Psoas muscle (tissue), 8 donors: Measurements from ENCODE around the gene RFX6. TPM values are rescaled to one million over a fixed set of nuclear protein-coding genes. Genes with fewer than 3 reads are reported as not detected.

ENCODE experiments used
- ATAC-seq, 4 donors: fragments of 200-7000 bp; cut with Tn5 transposase; one replicate each; pipeline ENCODE4 v1.9.1; 2020; ENCODE audit warnings: moderate library complexity in 3 of 4, mild to moderate bottlenecking in 2 of 4
- DNase-seq, 2 donors: peaks; one replicate each; pipeline ENCODE4 v3.0.0-alpha.2; 2020
- H3K27ac ChIP-seq: fragments of 200-600 bp; one replicate; pipeline ENCODE4 v1.8.0; 2022
- H3K27me3 ChIP-seq, 3 donors: fragments of 200-600 bp in 1 of 3; one replicate each; pipeline versions ENCODE4 v1.6.1 to v1.8.0; 2013 to 2022; ENCODE audit warnings: low read length in 2 of 3, mild to moderate bottlenecking in 2 of 3, moderate library complexity in 1 of 3; ENCODE audit not compliant: insufficient read depth in 3 of 3
- H3K36me3 ChIP-seq, 2 donors: fragments of 200-600 bp in 1 of 2; one replicate each; pipeline versions ENCODE4 v1.6.1 to v1.8.0; 2013 to 2022; ENCODE audit warnings: low read depth in 1 of 2, mild to moderate bottlenecking in 1 of 2, moderate library complexity in 1 of 2; ENCODE audit not compliant: insufficient read depth in 1 of 2
- H3K4me1 ChIP-seq: fragments of 200-600 bp; one replicate; pipeline ENCODE4 v1.8.0; 2022
- H3K4me3 ChIP-seq: fragments of 200-600 bp; one replicate; pipeline ENCODE4 v1.8.0; 2022; ENCODE audit warnings: mild to moderate bottlenecking
- H3K9me3 ChIP-seq: fragments of 200-600 bp; one replicate; pipeline ENCODE4 v1.8.0; 2022
- CTCF ChIP-seq: fragments of 200-600 bp; IDR thresholded peaks from one replicate; pipeline ENCODE4 v1.8.0; 2022; ENCODE audit warnings: antibody characterized with exemption
- WGBS, 3 donors: extraction: QIAGEN DNeasy Blood & Tissue Kit; methylation state at CpG; one replicate each; pipeline versions ENCODE4 v1.1.6 to v1.1.7; 2013; 5-methylcytosine and 5-hydroxymethylcytosine counted together
- intact Hi-C, 2 donors: fragments of 100-400 bp; cut with DNase I; formaldehyde crosslinking; loops; one replicate each; pipeline versions ENCODE4 v1.11.0 to v1.14.2; 2022
- polyA plus RNA-seq, 3 donors: library from polyadenylated mRNA; stranded (reverse); fragments of 200-250 nt; gene quantifications; one replicate each; pipeline ENCODE4 v1.2.3, GENCODE V29; 2013
- total RNA-seq, 4 donors: library from RNA; stranded (reverse); fragmentation: NEBNext Ultra II Directional in 2 of 4; extraction: Animal tissue kit (Norgen Biotek cat#: 25700) in 2 of 4; gene quantifications; one replicate each; pipeline versions ENCODE4 v1.2.1 to v1.2.4, GENCODE V29; 2021 to 2023
- donor health status: healthy with polysubstance abuse.
- donor health status: DM: no; HTN: no; CAD: no; lungs with moderate emphysema.
- donor health status: Bipolar disorder and iron deficiency.
- donor health status: healthy.
- donor health status: DM: yes; HTN: yes; CAD: no.
- donor health status: DM: no; HTN: no; CAD: no.
- donor health status: DM: no; HTN: no; CAD: no.
- donor health status: DM: yes; HTN: yes; CAD: no.

RFX6 gene
- total and polyA plus RNA-seq, 7 donors = not detected

GRCh38 chr6:116966675-116967576, 89.9 kb downstream of the RFX6 start:
- no peak for DNase-seq
- Histone ChIP-seq H3K4me1 (no peaks in the 10 kb centered on the region), H3K9me3 (no peaks in the 10 kb centered on the region), H3K36me3 (no peaks in the 10 kb centered on the region), H3K4me3 (no peak overlapping the region), H3K27ac (no peak overlapping the region), H3K27me3 (no peaks in the 10 kb centered on the region)
- ATAC-seq = no peak
- no peak for TF ChIP-seq CTCF
- intact Hi-C loops = loop anchor here (5.0 to 10.0 kb wide), 3 partner anchors 220 to 752 kb away; partner anchors contain the start of gene GOPC (in 1 of the 2)
- WGBS, 3 donors = 76 to 80% (median 76%) methylated on average over 6 of the region's 6 CpGs

- intact Hi-C loops = loop anchor here (2.0 to 10.0 kb wide), 4 partner anchors 191 to 755 kb away; partner anchors contain the start of gene GOPC (in 1 of the 2)
- TF ChIP-seq CTCF = peak; percentile 70
- Histone ChIP-seq H3K27ac (no peak overlapping the region), H3K9me3 (no peaks in the 10 kb centered on the region), H3K36me3 (no peaks in the 10 kb centered on the region), H3K4me1 (peaks cover 16% of the 10 kb centered on the region), H3K27me3 (no peaks in the 10 kb centered on the region), H3K4me3 (no peak overlapping the region)
- 43 to 49% (median 49%) methylated on average over 5 of the region's 5 CpGs for WGBS, 3 donors
- ATAC-seq (peak in 3 of 4 donors; percentile 18 to 71 (median 69)), DNase-seq (no peak)
These were observed 92.3 kb downstream of the RFX6 start for GRCh38 chr6:116969211-116969863.

- H3K9me3 ChIP-seq = no peaks in the 10 kb centered on the region
These were observed 94.9 kb downstream of the RFX6 start for GRCh38 chr6:116971959-116972358.

DNA sequence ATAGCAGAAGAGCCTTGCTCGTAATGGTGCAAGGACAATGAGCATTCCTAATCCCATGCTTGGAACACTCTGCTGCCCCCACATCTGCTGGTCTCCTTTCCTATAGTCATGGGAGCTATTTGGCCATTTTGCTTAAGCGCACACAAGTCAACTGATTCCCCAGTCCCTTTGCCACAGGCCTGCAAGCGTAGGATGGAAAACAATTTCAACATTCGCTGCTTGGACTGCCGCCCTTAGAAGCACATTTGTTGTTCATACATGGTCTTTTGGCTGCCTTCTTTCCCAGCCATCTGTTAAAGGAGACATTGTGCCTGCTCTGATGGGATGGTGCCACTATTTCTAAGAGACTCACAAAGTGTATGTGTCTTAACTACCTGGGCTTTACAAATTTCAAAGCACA, 96.9 kb downstream of the RFX6 start:
- DNase-seq = peak; percentile 37 to 72

More at GRCh38 chr6:116971959-116972358, 94.9 kb downstream of the RFX6 start:
- H3K27ac ChIP-seq = no peak overlapping the region
- TF ChIP-seq CTCF = peak; percentile 68
- intact Hi-C loops = loop anchor here (2.0 to 10.0 kb wide), 4 partner anchors 193 to 345 kb away; partner anchors contain the start of gene VGLL2 (in 1 of the 2)
- no peaks in the 10 kb centered on the region for H3K36me3 ChIP-seq
- no peak overlapping the region for H3K4me3 ChIP-seq
- WGBS, 3 donors = 0 to 4% (median 4%) methylated on average over 1 of the region's 1 CpG
- H3K27me3 ChIP-seq = no peaks in the 10 kb centered on the region
- DNase-seq = no peak
- ATAC-seq = peak in 1 of 4 donors; percentile 41
- peaks cover 30% of the 10 kb centered on the region for H3K4me1 ChIP-seq

More for the DNA sequence above, 96.9 kb downstream of the RFX6 start:
- TF ChIP-seq CTCF = no peak
- H3K9me3 ChIP-seq = no peaks in the 10 kb centered on the region
- H3K4me3 ChIP-seq = no peak overlapping the region
- H3K27me3 ChIP-seq = no peaks in the 10 kb centered on the region
- intact Hi-C loops = loop anchor here (2.0 to 10.0 kb wide), 7 partner anchors 165 to 343 kb away; partner anchors contain the start of gene VGLL2 (in 2 of the 2)
- peak overlapping the region; percentile 86 for H3K27ac ChIP-seq
- peak; percentile 48 to 68 (median 50) for ATAC-seq
- 23 to 35% (median 33%) methylated on average over 5 of the region's 5 CpGs for WGBS, 3 donors
- no peaks in the 10 kb centered on the region for H3K36me3 ChIP-seq
- H3K4me1 ChIP-seq = peaks cover 30% of the 10 kb centered on the region
